Endothelial cell of umbilical vein (primary cell): ENCODE data around the gene NNT. TPM values are rescaled to one million over a fixed set of nuclear protein-coding genes. Genes with fewer than 3 reads are reported as not detected.

Experiments used
- BruUV-seq: library from RNA; stranded (reverse); fragments of 400-500 nt; replicated peaks from 2 replicates; lab custom pipeline; 2021; lab: Mats Ljungman, UMichigan
- CTCF ChIA-PET: fragments of 300-600, 350-600 bp; sonication (Branson Sonifier 250); formaldehyde crosslinking; loops from one replicate; lab custom pipeline; 2021; ENCODE audit warnings: antibody characterized with exemption, inconsistent platforms; lab: Charles Lee
- POLR2A ChIA-PET: fragments of 300-600, 350-600 bp; sonication (Branson Sonifier 250); formaldehyde crosslinking; loops from one replicate; lab custom pipeline; 2021; ENCODE audit warnings: antibody characterized with exemption, inconsistent platforms; lab: Charles Lee
- DNase-seq: peaks from one replicate; pipeline ENCODE4 v3.0.0-alpha.2; 2011; ENCODE audit warnings: low read depth, low spot score
- FAIRE-seq: peaks from 2 replicates; lab custom pipeline; 2011; peaks lifted over from hg19 to GRCh38; lab: Jason Lieb, UNC
- H2AFZ ChIP-seq: 2 replicates; pipeline ENCODE4 v1.6.0; 2012; ENCODE audit warnings: low read depth, low read length, control low read depth, inconsistent platforms
- H3K27ac ChIP-seq: 2 replicates; pipeline ENCODE4 v1.5.1; 2011; ENCODE audit warnings: low read depth, mild to moderate bottlenecking, control low read depth, low read length, moderate library complexity; ENCODE audit not compliant: insufficient read depth
- H3K27me3 ChIP-seq, 2 experiments: 2 replicates each; pipeline versions ENCODE4 v1.6.0 to v1.6.1; 2011; ENCODE audit warnings: low read length in 2 of 2, mixed read lengths in 1 of 2; ENCODE audit not compliant: control insufficient read depth in 2 of 2, insufficient read depth in 2 of 2
- H3K36me3 ChIP-seq, 2 experiments: 2 replicates in 1 of 2; 3 replicates in 1 of 2; pipeline ENCODE4 v1.5.1; 2011; ENCODE audit warnings: low read length in 2 of 2, mild to moderate bottlenecking in 1 of 2, moderate library complexity in 1 of 2; ENCODE audit not compliant: control insufficient read depth in 2 of 2, insufficient read depth in 2 of 2; ENCODE audit errors: extremely low read depth in 1 of 2
- H3K4me1 ChIP-seq: 3 replicates; pipeline ENCODE4 v1.5.1; 2011; ENCODE audit warnings: mild to moderate bottlenecking, low read length; ENCODE audit not compliant: control insufficient read depth, insufficient read depth; ENCODE audit errors: extremely low read depth
- H3K4me2 ChIP-seq: 2 replicates; pipeline ENCODE4 v1.6.1; 2011; ENCODE audit warnings: low read length, control low read depth, mixed read lengths; ENCODE audit not compliant: insufficient read depth
- H3K4me3 ChIP-seq, 3 experiments: fragments of 200-600 bp in 1 of 3; sonication (generic), shearing (Covaris generic) in 1 of 3; replicated peaks in 1 of 3; 2 replicates each; pipeline ENCODE4 v1.5.1; 2011 to 2016; ENCODE audit warnings: control low read depth in 3 of 3, low read length in 3 of 3, mild to moderate bottlenecking in 2 of 3, inconsistent platforms in 1 of 3, low read depth in 1 of 3, moderate library complexity in 1 of 3; ENCODE audit not compliant: insufficient read depth in 1 of 3
- H3K79me2 ChIP-seq: 2 replicates; pipeline ENCODE4 v1.6.0; 2012; ENCODE audit warnings: low read length, inconsistent platforms; ENCODE audit not compliant: control insufficient read depth, insufficient read depth
- H3K9ac ChIP-seq: replicated peaks from 2 replicates; pipeline ENCODE3; 2011; ENCODE audit warnings: low read length, control low read depth; ENCODE audit not compliant: insufficient read depth; ENCODE audit errors: extremely low read depth
- H3K9me1 ChIP-seq: replicated peaks from 3 replicates; pipeline ENCODE4 v1.6.0; 2011; ENCODE audit warnings: mild to moderate bottlenecking, low read length; ENCODE audit not compliant: control insufficient read depth, insufficient read depth; ENCODE audit errors: extremely low read depth
- H3K9me3 ChIP-seq: replicated peaks from 2 replicates; pipeline ENCODE4 v1.5.1; 2012; ENCODE audit warnings: low read length, inconsistent platforms; ENCODE audit not compliant: control insufficient read depth, insufficient read depth
- H4K20me1 ChIP-seq: replicated peaks from 2 replicates; pipeline ENCODE3; 2011; ENCODE audit warnings: mild to moderate bottlenecking, low read length; ENCODE audit not compliant: control insufficient read depth, insufficient read depth; ENCODE audit errors: extremely low read depth
- EZH2 ChIP-seq: IDR thresholded peaks from 2 replicates; pipeline ENCODE4 v1.6.1; 2012; ENCODE audit warnings: borderline replicate concordance, low read depth, mild to moderate bottlenecking, moderate library complexity, low read length, inconsistent platforms; ENCODE audit not compliant: severe bottlenecking
- FOS ChIP-seq: IDR thresholded peaks from 2 replicates; pipeline ENCODE4 v1.6.1; 2011; ENCODE audit warnings: mild to moderate bottlenecking, low read length, moderate library complexity, borderline replicate concordance; ENCODE audit not compliant: insufficient read depth
- GATA2 ChIP-seq: IDR thresholded peaks from 2 replicates; pipeline ENCODE4 v1.7.0; 2011; ENCODE audit warnings: low read depth, mild to moderate bottlenecking, moderate library complexity, mixed read lengths, low read length; ENCODE audit not compliant: insufficient read length, insufficient read depth
- JUN ChIP-seq: IDR thresholded peaks from 2 replicates; pipeline ENCODE4 v1.6.1; 2011; ENCODE audit warnings: borderline replicate concordance, low read depth; ENCODE audit not compliant: insufficient read length, insufficient read depth
- MYC ChIP-seq: IDR thresholded peaks from one replicate; pipeline ENCODE4 v1.6.1; 2011; ENCODE audit warnings: mild to moderate bottlenecking, low read depth, low read length
- POLR2A ChIP-seq: IDR thresholded peaks from 2 replicates; pipeline ENCODE4 v1.6.1; 2012; ENCODE audit warnings: low read depth, mild to moderate bottlenecking, control low read depth, low read length
- POLR2AphosphoS5 ChIP-seq: IDR thresholded peaks from 2 replicates; pipeline ENCODE4 v1.6.1; 2012; ENCODE audit warnings: low read depth, mild to moderate bottlenecking, control low read depth, low read length, moderate library complexity; ENCODE audit not compliant: insufficient read depth
- dilution Hi-C: fragments of 300-500 bp; cut with MboI; formaldehyde crosslinking; loops from one replicate; pipeline ENCODE4 v1.15.0; 2019; ENCODE audit warnings: low sequenced_read_pairs; ENCODE audit not compliant: extremely low pct_ligation_motif_present
- intact Hi-C: fragments of 100-400 bp; cut with micrococcal nuclease; formaldehyde crosslinking; loops from one replicate; pipeline ENCODE4 v1.10.0; 2022
- polyA plus RNA-seq, 4 experiments: library from polyadenylated mRNA; depleted of rRNA in 3 of 4; stranded (reverse) in 3 of 4; unstranded in 1 of 4; fragments of >200 nt; gene quantifications; 2 replicates each; pipeline versions ENCODE4 v1.2.1 to v1.2.3, GENCODE V29; 2011 to 2012; ENCODE audit warnings: missing spikeins in 1 of 4
- total RNA-seq: library from RNA; stranded (reverse); gene quantifications from 2 replicates; pipeline ENCODE4 v1.2.3, GENCODE V29; 2021
- TF ChIP-seq, protein P1 (sequence below): IDR thresholded peaks from 2 replicates; pipeline ENCODE4 v1.6.1; 2011; ENCODE audit not compliant: insufficient read depth, insufficient read length
- TF ChIP-seq, protein P2 (sequence below), 2 donors: IDR thresholded peaks; 1 replicate in 1 of 2; 2 replicates in 1 of 2; pipeline ENCODE4 v1.5.1; 2011; ENCODE audit warnings: low read length in 2 of 2, mild to moderate bottlenecking in 2 of 2, moderate library complexity in 2 of 2, control low read depth in 1 of 2, inconsistent platforms in 1 of 2, low read depth in 1 of 2; ENCODE audit not compliant: insufficient read depth in 1 of 2; ENCODE audit errors: extremely low read depth in 1 of 2

The NNT gene
- total and polyA plus RNA-seq, 2 donors (not counting 3 experiments of a cell fraction or from before 2014, with no cell fraction given) = 38.2 to 82.5 TPM

DNA sequence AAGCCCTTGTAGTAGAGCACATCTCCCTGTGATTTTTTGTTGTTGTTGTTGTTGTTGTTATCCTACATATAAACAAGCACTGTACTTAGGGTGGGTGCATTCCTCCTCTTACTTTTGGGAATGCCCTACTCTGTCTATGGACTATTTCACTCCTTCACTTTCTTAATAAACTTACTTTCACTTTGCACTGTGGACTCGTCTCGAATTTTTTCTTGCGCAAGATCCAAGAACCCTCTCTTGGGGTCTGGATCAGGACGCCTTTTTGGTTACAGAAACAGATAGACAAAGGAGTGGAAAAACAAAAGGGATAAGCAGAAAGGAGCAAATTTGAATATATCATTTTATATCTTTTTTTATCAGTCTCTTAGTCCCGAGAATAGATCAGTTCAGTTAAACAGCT is 31.7 kb upstream of the NNT start:
- H3K27me3 ChIP-seq = no peaks in the 10 kb centered on the region
- no peak for FAIRE-seq
- CTCF ChIA-PET = interaction anchor here (1.4 kb wide), 1 partner anchor 9 kb away, joined by 4 read pairs; no protein-coding TSS in a partner anchor
- no peak for DNase-seq
- H3K4me1 ChIP-seq = no peaks in the 10 kb centered on the region
- no peaks in the 10 kb centered on the region for H3K9me3 ChIP-seq
- intact Hi-C loops (no loop called here), dilution Hi-C loops (no loop called here)
- H3K9ac ChIP-seq = no peak overlapping the region
- no peak overlapping the region for H2AFZ ChIP-seq
- H3K4me3 ChIP-seq = no peak overlapping the region
- H3K9me1 ChIP-seq = no peaks in the 10 kb centered on the region
- peaks cover 0 to 2% of the 10 kb centered on the region in 2 experiments for H3K36me3 ChIP-seq
- TF ChIP-seq POLR2A (no peak), GATA2 (no peak), JUN (no peak), MYC (no peak), FOS (no peak), POLR2AphosphoS5 (no peak), EZH2 (no peak)
- TF ChIP-seq, protein P1, sequence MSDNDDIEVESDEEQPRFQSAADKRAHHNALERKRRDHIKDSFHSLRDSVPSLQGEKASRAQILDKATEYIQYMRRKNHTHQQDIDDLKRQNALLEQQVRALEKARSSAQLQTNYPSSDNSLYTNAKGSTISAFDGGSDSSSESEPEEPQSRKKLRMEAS = no peak
- TF ChIP-seq, protein P2, sequence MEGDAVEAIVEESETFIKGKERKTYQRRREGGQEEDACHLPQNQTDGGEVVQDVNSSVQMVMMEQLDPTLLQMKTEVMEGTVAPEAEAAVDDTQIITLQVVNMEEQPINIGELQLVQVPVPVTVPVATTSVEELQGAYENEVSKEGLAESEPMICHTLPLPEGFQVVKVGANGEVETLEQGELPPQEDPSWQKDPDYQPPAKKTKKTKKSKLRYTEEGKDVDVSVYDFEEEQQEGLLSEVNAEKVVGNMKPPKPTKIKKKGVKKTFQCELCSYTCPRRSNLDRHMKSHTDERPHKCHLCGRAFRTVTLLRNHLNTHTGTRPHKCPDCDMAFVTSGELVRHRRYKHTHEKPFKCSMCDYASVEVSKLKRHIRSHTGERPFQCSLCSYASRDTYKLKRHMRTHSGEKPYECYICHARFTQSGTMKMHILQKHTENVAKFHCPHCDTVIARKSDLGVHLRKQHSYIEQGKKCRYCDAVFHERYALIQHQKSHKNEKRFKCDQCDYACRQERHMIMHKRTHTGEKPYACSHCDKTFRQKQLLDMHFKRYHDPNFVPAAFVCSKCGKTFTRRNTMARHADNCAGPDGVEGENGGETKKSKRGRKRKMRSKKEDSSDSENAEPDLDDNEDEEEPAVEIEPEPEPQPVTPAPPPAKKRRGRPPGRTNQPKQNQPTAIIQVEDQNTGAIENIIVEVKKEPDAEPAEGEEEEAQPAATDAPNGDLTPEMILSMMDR (IDR thresholded peaks at IDR 0.05; ENCODE audit: extremely low read depth in 1 of 2, insufficient read depth in 1 of 2, low read depth in 1 of 2, low read length in 2 of 2) = no peak
- H3K79me2 ChIP-seq = no peaks in the 10 kb centered on the region
- H3K4me2 ChIP-seq = no peak overlapping the region
- no peaks in the 10 kb centered on the region for H4K20me1 ChIP-seq
- BruUV-seq = no TSS peak
- POLR2A ChIA-PET = no interaction called here
- H3K27ac ChIP-seq = no peak overlapping the region
